ENCODE results near the gene RANBP10. TPM values are rescaled to one million over a fixed set of nuclear protein-coding genes. Genes with fewer than 3 reads are reported as not detected.

The RANBP10 gene
- total and polyA plus RNA-seq, 2 of the 8 experiments (the other 6 are each of a cell fraction or from before 2014, with no cell fraction given) = 14.2 to 16.8 TPM

DNA sequence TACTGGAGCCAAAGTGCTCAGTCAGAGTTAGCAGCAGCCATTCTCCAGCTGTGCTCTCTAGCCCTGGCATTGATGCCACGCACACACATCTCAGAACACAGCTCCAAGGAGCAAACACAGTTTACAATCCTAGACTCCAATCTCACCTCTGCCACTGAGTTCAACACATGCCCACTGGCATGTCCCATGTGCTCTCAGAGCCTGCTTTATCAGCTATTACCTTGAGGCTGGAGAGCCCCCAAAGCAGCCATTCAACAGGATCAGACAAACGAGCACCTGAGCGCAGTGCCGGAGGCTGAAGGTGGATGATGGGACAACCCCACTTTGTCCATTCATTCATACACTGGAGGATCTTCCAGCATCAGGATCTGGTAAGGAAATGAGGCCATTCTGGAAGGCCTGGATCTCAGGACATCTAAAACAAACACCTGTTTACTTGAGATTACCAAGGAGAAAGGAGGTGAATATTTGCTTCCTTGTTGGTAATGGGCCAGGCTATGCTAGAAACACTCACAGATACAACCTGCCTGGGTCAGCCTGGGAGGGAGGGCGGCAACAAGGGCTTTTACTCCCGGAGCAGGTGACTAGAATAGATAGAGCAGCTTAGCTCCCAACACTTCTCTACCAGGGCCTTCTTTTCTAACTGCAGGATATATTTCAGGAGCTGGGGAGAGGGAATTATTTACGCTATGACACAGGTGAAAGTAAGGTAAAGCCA, 25.4 kb downstream of the RANBP10 start:
- FAIRE-seq (no peak), DNase-seq (ENCODE audit: low read depth in 1 of 2, low spot score in 2 of 2) (no peak)
- Histone ChIP-seq H2BK5ac (ENCODE audit: low read depth, low read length) (no peak overlapping the region; the same call in 1 of the 2 replicates), H3K79me2 (ENCODE audit: control insufficient read depth in 1 of 2, insufficient read depth in 2 of 2, low read length in 2 of 2) (peaks cover 0 to 8% of the 10 kb centered on the region in 2 experiments; a peak in 1 of 4 replicates), H4K20me1 (replicated peaks in 1 of 2; ENCODE audit: control insufficient read depth in 1 of 2, insufficient read depth in 2 of 2, low read length in 2 of 2) (peaks cover 0 to 12% of the 10 kb centered on the region in 2 experiments), H2BK20ac (ENCODE audit: low read length) (no peak overlapping the region), H2AFZ (ENCODE audit: low read length) (no peak overlapping the region), H4K91ac (replicated peaks; ENCODE audit: insufficient read length, low read length) (no peak overlapping the region), H3K23ac (ENCODE audit: insufficient read length) (no peak overlapping the region), H3K9ac (replicated peaks in 1 of 4; ENCODE audit: extremely low read depth in 1 of 4, low read depth in 3 of 4, low read length in 3 of 4) (no peak overlapping the region), H3K4me2 (ENCODE audit: insufficient read depth in 1 of 2, low read depth in 2 of 2, low read length in 2 of 2) (no peak overlapping the region), H3K4me3 (ENCODE audit: extremely low read depth in 1 of 4, insufficient read depth in 2 of 4, low read depth in 3 of 4, low read length in 4 of 4) (no peak overlapping the region), H3K27me3 (replicated peaks in 1 of 4; ENCODE audit: control insufficient read depth in 3 of 4, extremely low read depth in 1 of 4, insufficient read depth in 3 of 4, low read length in 3 of 4) (no peaks in the 10 kb centered on the region), H2BK15ac (ENCODE audit: low read length) (no peak overlapping the region), H4K8ac (ENCODE audit: extremely low read depth, insufficient read depth, low read length) (no peak overlapping the region), H4K5ac (ENCODE audit: insufficient read length, low read depth, low read length) (no peak overlapping the region), H3K9me3 (ENCODE audit: insufficient read depth in 2 of 2, low read depth in 1 of 2, low read length in 1 of 2) (no peaks in the 10 kb centered on the region), H2BK120ac (replicated peaks; ENCODE audit: low read depth, low read length) (no peak overlapping the region), H3K27ac (ENCODE audit: low read depth, low read length) (no peak overlapping the region), H3K14ac (ENCODE audit: insufficient read length) (no peak overlapping the region), H3K56ac (replicated peaks; ENCODE audit: insufficient read length, low read depth, low read length) (no peak overlapping the region), H3K36me3 (ENCODE audit: control insufficient read depth in 2 of 4, insufficient read depth in 4 of 4, low read length in 3 of 4) (no peaks in the 10 kb centered on the region), H2BK12ac (ENCODE audit: low read depth, low read length) (no peak overlapping the region), H2AK5ac (ENCODE audit: low read depth, low read length) (no peak overlapping the region), H3K4ac (replicated peaks; ENCODE audit: insufficient read length, low read depth, low read length) (no peak overlapping the region), H3K23me2 (ENCODE audit: low read depth, low read length) (no peaks in the 10 kb centered on the region), H3K79me1 (ENCODE audit: low read depth, low read length) (peaks cover 15% of the 10 kb centered on the region), H3K4me1 (replicated peaks in 1 of 4; ENCODE audit: control insufficient read depth in 3 of 4, insufficient read depth in 4 of 4, low read length in 3 of 4) (peaks cover 0 to 2% (median 0%) of the 10 kb centered on the region in 4 experiments; a peak in 1 of 7 replicates), H3K18ac (ENCODE audit: extremely low read depth, low read length) (no peak overlapping the region)
- CTCF ChIA-PET (ENCODE audit: partially characterized antibody) = interaction anchor here (0.7 to 2.5 kb wide), 5 partner anchors 37 to 200 kb away, joined by 3 to 9 read pairs (median 3); no protein-coding TSS in a partner anchor
- POLR2A ChIA-PET (ENCODE audit: partially characterized antibody) = interaction anchor here (0.6 to 1.5 kb wide), 3 partner anchors 24 to 188 kb away, joined by 3 to 4 read pairs (median 3); no protein-coding TSS in a partner anchor
- WGBS, 2 experiments (ENCODE audit: extremely low coverage in 1 of 2, insufficient coverage in 1 of 2, insufficient read length in 1 of 2, insufficient replicate concordance in 2 of 2, low coverage in 1 of 2, low lambda C conversion rate in 2 of 2, missing lambda C conversion rate in 1 of 2) = 95% methylated on average over 7 of the region's 7 CpGs; no CpG with 5 or more reads in 1 of the 2 experiments
- TF ChIP-seq TBP (IDR thresholded peaks at IDR 0.05; ENCODE audit: low read depth, low read length) (no peak), POLR2AphosphoS5 (IDR thresholded peaks at IDR 0.05; ENCODE audit: low read depth, low read length) (no peak), YY1 (IDR thresholded peaks at IDR 0.05; ENCODE audit: low read depth, low read length) (no peak), RAD21 (IDR thresholded peaks at IDR 0.05 in 1 of 2, conservative IDR thresholded peaks at IDR 0.05 in 1 of 2; ENCODE audit: low read depth in 2 of 2, low read length in 2 of 2) (no peak), SP4 (IDR thresholded peaks at IDR 0.05; ENCODE audit: low read length) (no peak), RFX5 (IDR thresholded peaks at IDR 0.05; ENCODE audit: borderline replicate concordance, low read depth, low read length) (no peak), SAP30 (IDR thresholded peaks at IDR 0.05; ENCODE audit: insufficient read depth, insufficient replicate concordance, low read length) (no peak), GTF2F1 (IDR thresholded peaks at IDR 0.05; ENCODE audit: borderline replicate concordance, low read depth, low read length) (no peak), BCL11A (IDR thresholded peaks at IDR 0.05; ENCODE audit: low read depth in 2 of 2, low read length in 2 of 2) (no peak), EZH2 (IDR thresholded peaks at IDR 0.05; ENCODE audit: low read depth, low read length, severe bottlenecking) (no peak), HDAC6 (IDR thresholded peaks at IDR 0.05; ENCODE audit: low read depth, low read length) (no peak), RNF2 (IDR thresholded peaks at IDR 0.05; ENCODE audit: borderline replicate concordance, low read depth, low read length, missing control alignments, poor library complexity, severe bottlenecking) (no peak)
